Measurements from ENCODE around the gene MT1B.

MT1B gene

GRCh38 chr16:56651586-56651985 lies at the start of gene MT1B:
Gene MT1B (plus strand): TSS chr16:56651886. CDS start chr16:56651954, 68 bp downstream.
- no peaks in the 10 kb centered on the region for H3K9me3 ChIP-seq (ENCODE audit: low read length)
- no peak within 1 kb of the TSS for H3K9ac ChIP-seq (ENCODE audit: low read length)
- H3K4me3 ChIP-seq (ENCODE audit: low read depth in 1 of 2, low read length in 2 of 2): no peak within 1 kb of the TSS
- H3K27ac ChIP-seq (ENCODE audit: low read depth, low read length): no peak within 1 kb of the TSS
- H3K36me3 ChIP-seq (ENCODE audit: insufficient read depth, low read length): no peaks in the 10 kb centered on the region
- H3K4me1 ChIP-seq (ENCODE audit: insufficient read depth, low read length): no peaks in the 10 kb centered on the region
- H3K27me3 ChIP-seq (ENCODE audit: control insufficient read depth in 1 of 2, insufficient read depth in 2 of 2, low read length in 2 of 2): peaks cover 6 to 17% of the 10 kb centered on the region in 2 donors

GRCh38 chr16:56603589-56603988 lies 48.1 kb upstream of the MT1B start:
- Histone ChIP-seq H3K4me3 (ENCODE audit: low read depth in 1 of 2, low read length in 2 of 2) (no peak overlapping the region), H3K27me3 (ENCODE audit: control insufficient read depth in 1 of 2, insufficient read depth in 2 of 2, low read length in 2 of 2) (no peaks in the 10 kb centered on the region), H3K4me1 (ENCODE audit: insufficient read depth, low read length) (peaks cover 21% of the 10 kb centered on the region), H3K9me3 (ENCODE audit: low read length) (no peaks in the 10 kb centered on the region), H3K27ac (ENCODE audit: low read depth, low read length) (no peak overlapping the region), H3K9ac (ENCODE audit: low read length) (no peak overlapping the region), H3K36me3 (ENCODE audit: insufficient read depth, low read length) (no peaks in the 10 kb centered on the region)

- H3K27ac ChIP-seq (ENCODE audit: low read depth, low read length): no peak overlapping the region
These were observed 46.7 kb upstream of the MT1B start for GRCh38 chr16:56604966-56605365.

GRCh38 chr16:56605475-56605874 lies 46.2 kb upstream of the MT1B start:
- H3K4me1 ChIP-seq (ENCODE audit: insufficient read depth, low read length): peaks cover 33% of the 10 kb centered on the region
- H3K4me3 ChIP-seq (ENCODE audit: low read depth in 1 of 2, low read length in 2 of 2): no peak overlapping the region
- H3K9me3 ChIP-seq (ENCODE audit: low read length): no peaks in the 10 kb centered on the region
- H3K36me3 ChIP-seq (ENCODE audit: insufficient read depth, low read length): no peaks in the 10 kb centered on the region
- no peak overlapping the region for H3K27ac ChIP-seq (ENCODE audit: low read depth, low read length)
- no peak overlapping the region for H3K9ac ChIP-seq (ENCODE audit: low read length)
- no peaks in the 10 kb centered on the region for H3K27me3 ChIP-seq (ENCODE audit: control insufficient read depth in 1 of 2, insufficient read depth in 2 of 2, low read length in 2 of 2)

More at GRCh38 chr16:56604966-56605365, 46.7 kb upstream of the MT1B start:
- Histone ChIP-seq H3K9me3 (ENCODE audit: low read length) (no peaks in the 10 kb centered on the region), H3K36me3 (ENCODE audit: insufficient read depth, low read length) (no peaks in the 10 kb centered on the region), H3K4me3 (ENCODE audit: low read depth in 1 of 2, low read length in 2 of 2) (no peak overlapping the region), H3K9ac (ENCODE audit: low read length) (no peak overlapping the region), H3K4me1 (ENCODE audit: insufficient read depth, low read length) (peaks cover 28% of the 10 kb centered on the region), H3K27me3 (ENCODE audit: control insufficient read depth in 1 of 2, insufficient read depth in 2 of 2, low read length in 2 of 2) (no peaks in the 10 kb centered on the region)

- no peak overlapping the region for H3K9ac ChIP-seq (ENCODE audit: low read length)
- H3K27ac ChIP-seq (ENCODE audit: low read depth, low read length): peak overlapping the region; percentile 95
- H3K4me1 ChIP-seq (ENCODE audit: insufficient read depth, low read length): peaks cover 38% of the 10 kb centered on the region
- no peaks in the 10 kb centered on the region for H3K27me3 ChIP-seq (ENCODE audit: control insufficient read depth in 1 of 2, insufficient read depth in 2 of 2, low read length in 2 of 2)
- no peaks in the 10 kb centered on the region for H3K9me3 ChIP-seq (ENCODE audit: low read length)
- no peak overlapping the region for H3K4me3 ChIP-seq (ENCODE audit: low read depth in 1 of 2, low read length in 2 of 2)
- no peaks in the 10 kb centered on the region for H3K36me3 ChIP-seq (ENCODE audit: insufficient read depth, low read length)
These were observed 45.6 kb upstream of the MT1B start for GRCh38 chr16:56606071-56606475.

GRCh38 chr16:56606476-56607108 lies 45.1 kb upstream of the MT1B start:
- no peaks in the 10 kb centered on the region for H3K27me3 ChIP-seq (ENCODE audit: control insufficient read depth in 1 of 2, insufficient read depth in 2 of 2, low read length in 2 of 2)
- H3K36me3 ChIP-seq (ENCODE audit: insufficient read depth, low read length): no peaks in the 10 kb centered on the region
- peaks cover 39% of the 10 kb centered on the region for H3K4me1 ChIP-seq (ENCODE audit: insufficient read depth, low read length)
- no peaks in the 10 kb centered on the region for H3K9me3 ChIP-seq (ENCODE audit: low read length)
- peak overlapping the region; percentile 95 for H3K27ac ChIP-seq (ENCODE audit: low read depth, low read length)
- H3K9ac ChIP-seq (ENCODE audit: low read length): no peak overlapping the region
- no peak overlapping the region for H3K4me3 ChIP-seq (ENCODE audit: low read depth in 1 of 2, low read length in 2 of 2)

- H3K9ac ChIP-seq (ENCODE audit: low read length): peak overlapping the region; percentile 68
- peaks cover 41% of the 10 kb centered on the region for H3K4me1 ChIP-seq (ENCODE audit: insufficient read depth, low read length)
- no peaks in the 10 kb centered on the region for H3K9me3 ChIP-seq (ENCODE audit: low read length)
- no peaks in the 10 kb centered on the region for H3K36me3 ChIP-seq (ENCODE audit: insufficient read depth, low read length)
- H3K4me3 ChIP-seq (ENCODE audit: low read depth in 1 of 2, low read length in 2 of 2): no peak overlapping the region
- peak overlapping the region; percentile 95 for H3K27ac ChIP-seq (ENCODE audit: low read depth, low read length)
- no peaks in the 10 kb centered on the region for H3K27me3 ChIP-seq (ENCODE audit: control insufficient read depth in 1 of 2, insufficient read depth in 2 of 2, low read length in 2 of 2)
These were observed 44.5 kb upstream of the MT1B start for GRCh38 chr16:56607109-56607618.

- H3K4me3 ChIP-seq (ENCODE audit: low read depth in 1 of 2, low read length in 2 of 2): peak overlapping the region; percentile 29 to 42
- no peaks in the 10 kb centered on the region for H3K9me3 ChIP-seq (ENCODE audit: low read length)
- H3K36me3 ChIP-seq (ENCODE audit: insufficient read depth, low read length): no peaks in the 10 kb centered on the region
- H3K27ac ChIP-seq (ENCODE audit: low read depth, low read length): peak overlapping the region; percentile 95
- peaks cover 41% of the 10 kb centered on the region for H3K4me1 ChIP-seq (ENCODE audit: insufficient read depth, low read length)
- H3K9ac ChIP-seq (ENCODE audit: low read length): peak overlapping the region; percentile 68
- no peaks in the 10 kb centered on the region for H3K27me3 ChIP-seq (ENCODE audit: control insufficient read depth in 1 of 2, insufficient read depth in 2 of 2, low read length in 2 of 2)
These were observed 44.0 kb upstream of the MT1B start for GRCh38 chr16:56607675-56608042.

- H3K9ac ChIP-seq (ENCODE audit: low read length): peak within 1 kb of the TSS; percentile 68
- H3K4me3 ChIP-seq (ENCODE audit: low read depth in 1 of 2, low read length in 2 of 2): peak within 1 kb of the TSS; percentile 67 to 72
- H3K27ac ChIP-seq (ENCODE audit: low read depth, low read length): peak within 1 kb of the TSS; percentile 95
- H3K4me1 ChIP-seq (ENCODE audit: insufficient read depth, low read length): peaks cover 41% of the 10 kb centered on the region
- no peaks in the 10 kb centered on the region for H3K27me3 ChIP-seq (ENCODE audit: control insufficient read depth in 1 of 2, insufficient read depth in 2 of 2, low read length in 2 of 2)
- H3K36me3 ChIP-seq (ENCODE audit: insufficient read depth, low read length): no peaks in the 10 kb centered on the region
- H3K9me3 ChIP-seq (ENCODE audit: low read length): no peaks in the 10 kb centered on the region
These were observed 43.4 kb upstream of the MT1B start, which contains the start of gene MT2A for GRCh38 chr16:56608043-56608875. Gene MT2A (plus strand): TSS chr16:56608584. CDS start chr16:56608656, 72 bp downstream.

- H3K9ac ChIP-seq (ENCODE audit: low read length): peak overlapping the region; percentile 49
- H3K4me3 ChIP-seq (ENCODE audit: low read depth in 1 of 2, low read length in 2 of 2): peak overlapping the region; percentile 67 to 72
- peaks cover 41% of the 10 kb centered on the region for H3K4me1 ChIP-seq (ENCODE audit: insufficient read depth, low read length)
- H3K36me3 ChIP-seq (ENCODE audit: insufficient read depth, low read length): no peaks in the 10 kb centered on the region
- H3K27me3 ChIP-seq (ENCODE audit: control insufficient read depth in 1 of 2, insufficient read depth in 2 of 2, low read length in 2 of 2): no peaks in the 10 kb centered on the region
- H3K27ac ChIP-seq (ENCODE audit: low read depth, low read length): peak overlapping the region; percentile 84
- H3K9me3 ChIP-seq (ENCODE audit: low read length): no peaks in the 10 kb centered on the region
These were observed 42.7 kb upstream of the MT1B start for GRCh38 chr16:56608876-56609462.

GRCh38 chr16:56609463-56609921 lies 42.2 kb upstream of the MT1B start:
- peak overlapping the region; percentile 49 for H3K9ac ChIP-seq (ENCODE audit: low read length)
- no peaks in the 10 kb centered on the region for H3K9me3 ChIP-seq (ENCODE audit: low read length)
- no peaks in the 10 kb centered on the region for H3K27me3 ChIP-seq (ENCODE audit: control insufficient read depth in 1 of 2, insufficient read depth in 2 of 2, low read length in 2 of 2)
- peak overlapping the region; percentile 84 for H3K27ac ChIP-seq (ENCODE audit: low read depth, low read length)
- no peaks in the 10 kb centered on the region for H3K36me3 ChIP-seq (ENCODE audit: insufficient read depth, low read length)
- peak overlapping the region; percentile 67 to 72 for H3K4me3 ChIP-seq (ENCODE audit: low read depth in 1 of 2, low read length in 2 of 2)
- H3K4me1 ChIP-seq (ENCODE audit: insufficient read depth, low read length): peaks cover 41% of the 10 kb centered on the region

All from muscle layer of colon (tissue), 2 donors.